Gastroesophageal sphincter (tissue), 2 donors: ENCODE measurements around the gene GPR39.

Experiments used
- POLR2A ChIP-seq, 2 donors: fragments of 450-650 bp; IDR thresholded peaks; one replicate each; pipeline ENCODE4 v1.6.1; 2017; ENCODE audit warnings: antibody characterized with exemption in 2 of 2, mild to moderate bottlenecking in 2 of 2, moderate library complexity in 1 of 2
- POLR2AphosphoS5 ChIP-seq: sonication (generic); formaldehyde crosslinking; IDR thresholded peaks from one replicate; pipeline ENCODE4 v1.6.1; 2017; ENCODE audit warnings: antibody characterized with exemption

DNA sequence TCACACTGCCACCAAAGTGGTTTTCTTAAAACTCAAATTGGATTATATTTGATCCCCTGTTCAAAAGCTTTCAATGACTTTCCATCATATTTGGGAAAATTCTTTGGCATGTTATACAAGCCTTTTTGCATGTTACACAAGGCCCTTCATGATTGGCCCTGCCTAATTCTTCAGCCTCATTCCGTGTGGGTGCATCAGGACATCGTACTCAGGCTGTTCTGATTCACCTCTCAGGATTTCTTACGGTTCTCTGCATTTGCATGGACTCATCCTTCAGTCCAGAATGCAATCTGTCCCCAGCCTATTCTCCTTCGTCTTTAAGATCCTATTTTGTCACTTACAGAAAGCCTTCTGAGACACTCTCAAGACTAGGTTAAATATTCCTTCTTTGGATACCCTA lies 145.6 kb downstream of the GPR39 start:
- TF ChIP-seq POLR2AphosphoS5 (no peak), POLR2A (IDR thresholded peaks at IDR 0.05) (no peak)
